Lung (tissue), 12 donors: ENCODE measurements around the gene SH3PXD2B. TPM values are rescaled to one million over a fixed set of nuclear protein-coding genes. Genes with fewer than 3 reads are reported as not detected.

ENCODE experiments used
- ATAC-seq: fragments of 200-7000 bp; cut with Tn5 transposase; one replicate; pipeline ENCODE4 v1.9.1; 2020; ENCODE audit warnings: moderate number of reproducible peaks; ENCODE audit not compliant: insufficient read depth, low FRiP score
- DNase-seq, 3 donors: peaks; one replicate each; pipeline ENCODE4 v3.0.0-alpha.2; 2013 to 2017
- H3K27ac ChIP-seq, 2 donors: one replicate each; pipeline ENCODE4 v1.5.1; 2013; ENCODE audit warnings: mild to moderate bottlenecking in 2 of 2, moderate library complexity in 2 of 2, control low read depth in 1 of 2, inconsistent platforms in 1 of 2, low read depth in 1 of 2, low read length in 1 of 2
- H3K27me3 ChIP-seq, 3 donors: one replicate each; pipeline ENCODE4 v1.5.1; 2013; ENCODE audit warnings: low read length in 2 of 3; ENCODE audit not compliant: control insufficient read depth in 3 of 3, insufficient read depth in 3 of 3
- H3K36me3 ChIP-seq, 4 donors: one replicate each; pipeline ENCODE4 v1.5.1; 2013; ENCODE audit warnings: low read length in 4 of 4, mild to moderate bottlenecking in 1 of 4, moderate library complexity in 1 of 4; ENCODE audit not compliant: control insufficient read depth in 4 of 4, insufficient read depth in 4 of 4
- H3K4me1 ChIP-seq, 5 donors: one replicate each; pipeline ENCODE4 v1.5.1; 2013; ENCODE audit warnings: low read length in 5 of 5, mild to moderate bottlenecking in 2 of 5, moderate library complexity in 1 of 5; ENCODE audit not compliant: control insufficient read depth in 5 of 5, insufficient read depth in 5 of 5
- H3K4me3 ChIP-seq: one replicate; pipeline ENCODE4 v1.5.1; 2013; ENCODE audit warnings: mild to moderate bottlenecking, control low read depth, moderate library complexity
- H3K9ac ChIP-seq, 2 donors: one replicate each; pipeline ENCODE4 v1.5.1; 2013; ENCODE audit warnings: low read length in 2 of 2, control low read depth in 1 of 2; ENCODE audit not compliant: insufficient read depth in 1 of 2
- H3K9me3 ChIP-seq, 4 donors: one replicate each; pipeline ENCODE4 v1.5.1; 2013; ENCODE audit warnings: low read length in 3 of 4, mild to moderate bottlenecking in 1 of 4, moderate library complexity in 1 of 4; ENCODE audit not compliant: control insufficient read depth in 4 of 4, insufficient read depth in 3 of 4
- WGBS, 2 donors: extraction: QIAGEN DNeasy Blood & Tissue Kit; methylation state at CpG; one replicate each; pipeline ENCODE4 v1.1.7; 2013; 5-methylcytosine and 5-hydroxymethylcytosine counted together
- polyA plus RNA-seq, 2 donors: library from polyadenylated mRNA; stranded (reverse); fragments of 200-250 nt; gene quantifications; one replicate each; pipeline ENCODE4 v1.2.1, GENCODE V29; 2013
- total RNA-seq, 2 donors: library from RNA; depleted of rRNA in 1 of 2; stranded (reverse); fragments of >200 nt in 1 of 2; gene quantifications; one replicate each; pipeline ENCODE4 v1.2.1, GENCODE V29; 2014 to 2021
- TF ChIP-seq, protein P1 (sequence below): IDR thresholded peaks from 2 replicates; pipeline ENCODE4 v1.5.1; 2012; ENCODE audit warnings: mild to moderate bottlenecking; ENCODE audit errors: control extremely low read depth, extremely low read depth
- donor health status: control.
- donor health status: control.
- donor health status: Bipolar disorder and iron deficiency.
- donor health status: healthy.
- donor health status: DM: yes; HTN: yes; CAD: no.

SH3PXD2B gene
- total and polyA plus RNA-seq, 4 donors = 8.0 to 56.0 (median 21.4) TPM

DNA sequence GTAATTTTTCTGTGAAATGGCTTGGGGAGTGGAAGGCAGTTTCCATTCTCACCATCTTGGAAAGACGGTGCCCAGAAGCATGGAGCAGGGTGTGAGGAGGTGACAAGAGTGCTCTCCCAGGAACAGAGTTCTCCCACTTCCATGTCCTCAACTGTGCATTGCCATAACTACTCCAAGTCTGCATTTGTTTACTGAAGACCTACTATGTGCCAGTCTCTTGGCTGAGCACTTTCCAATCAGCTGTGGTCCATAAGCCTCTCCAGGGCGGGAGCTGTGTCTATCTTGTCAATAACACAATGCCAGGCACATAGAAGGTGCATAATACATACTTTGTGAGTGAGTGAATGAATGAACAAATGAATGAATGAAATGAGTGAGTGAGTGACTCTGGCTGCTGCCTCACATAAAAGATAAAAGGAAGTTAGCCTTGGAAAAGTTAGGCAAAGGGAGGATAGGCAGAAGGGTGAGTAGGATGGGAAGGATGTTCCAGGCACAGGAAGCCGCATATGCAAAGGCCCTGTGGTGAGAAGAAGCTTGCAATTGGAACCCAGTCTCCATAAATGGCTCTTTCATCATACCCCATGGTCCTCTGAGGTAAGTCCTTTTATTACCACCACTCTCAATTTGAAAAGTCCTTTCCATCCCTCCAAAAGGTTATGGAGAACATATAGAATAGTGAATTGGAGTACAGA, 31.3 kb upstream of the SH3PXD2B start:
- 89 to 90% methylated on average over 3 of the region's 3 CpGs for WGBS, 2 donors
- Histone ChIP-seq H3K27ac (no peak overlapping the region), H3K4me3 (no peak overlapping the region), H3K4me1 (no peaks in the 10 kb centered on the region), H3K36me3 (no peaks in the 10 kb centered on the region), H3K27me3 (no peaks in the 10 kb centered on the region), H3K9me3 (peaks cover 0 to 2% (median 0%) of the 10 kb centered on the region in 4 donors), H3K9ac (no peak overlapping the region)
- TF ChIP-seq, protein P1, sequence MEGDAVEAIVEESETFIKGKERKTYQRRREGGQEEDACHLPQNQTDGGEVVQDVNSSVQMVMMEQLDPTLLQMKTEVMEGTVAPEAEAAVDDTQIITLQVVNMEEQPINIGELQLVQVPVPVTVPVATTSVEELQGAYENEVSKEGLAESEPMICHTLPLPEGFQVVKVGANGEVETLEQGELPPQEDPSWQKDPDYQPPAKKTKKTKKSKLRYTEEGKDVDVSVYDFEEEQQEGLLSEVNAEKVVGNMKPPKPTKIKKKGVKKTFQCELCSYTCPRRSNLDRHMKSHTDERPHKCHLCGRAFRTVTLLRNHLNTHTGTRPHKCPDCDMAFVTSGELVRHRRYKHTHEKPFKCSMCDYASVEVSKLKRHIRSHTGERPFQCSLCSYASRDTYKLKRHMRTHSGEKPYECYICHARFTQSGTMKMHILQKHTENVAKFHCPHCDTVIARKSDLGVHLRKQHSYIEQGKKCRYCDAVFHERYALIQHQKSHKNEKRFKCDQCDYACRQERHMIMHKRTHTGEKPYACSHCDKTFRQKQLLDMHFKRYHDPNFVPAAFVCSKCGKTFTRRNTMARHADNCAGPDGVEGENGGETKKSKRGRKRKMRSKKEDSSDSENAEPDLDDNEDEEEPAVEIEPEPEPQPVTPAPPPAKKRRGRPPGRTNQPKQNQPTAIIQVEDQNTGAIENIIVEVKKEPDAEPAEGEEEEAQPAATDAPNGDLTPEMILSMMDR = no peak
- ATAC-seq = no peak
- no peak for DNase-seq

DNA sequence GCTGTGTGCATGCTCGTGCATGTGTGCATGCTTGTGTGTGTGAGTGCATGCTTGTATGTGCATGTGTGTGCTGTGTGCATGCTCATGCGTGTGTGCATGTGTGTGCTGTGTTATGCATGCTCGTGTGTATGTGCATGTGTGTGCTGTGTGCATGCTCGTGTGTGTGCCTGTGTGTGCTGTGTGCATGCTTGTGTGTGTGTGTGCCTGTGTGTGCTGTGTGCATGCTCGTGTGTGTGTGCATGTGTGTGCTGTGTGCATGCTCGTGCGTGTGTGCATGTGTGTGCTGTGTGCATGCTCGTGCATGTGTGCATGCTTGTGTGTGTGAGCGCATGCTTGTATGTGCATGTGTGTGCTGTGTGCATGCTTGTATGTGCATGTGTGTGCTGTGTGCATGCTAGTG, 30.3 kb upstream of the SH3PXD2B start:
- no peak for DNase-seq
- Histone ChIP-seq H3K4me3 (no peak overlapping the region), H3K27me3 (no peaks in the 10 kb centered on the region), H3K4me1 (no peaks in the 10 kb centered on the region), H3K36me3 (no peaks in the 10 kb centered on the region), H3K27ac (no peak overlapping the region), H3K9me3 (peaks cover 0 to 2% (median 0%) of the 10 kb centered on the region in 4 donors), H3K9ac (no peak overlapping the region)
- WGBS, 2 donors = 88 to 93% methylated on average over 8 to 9 of the region's 9 CpGs
- ATAC-seq = no peak
- TF ChIP-seq, protein P1 = no peak

DNA sequence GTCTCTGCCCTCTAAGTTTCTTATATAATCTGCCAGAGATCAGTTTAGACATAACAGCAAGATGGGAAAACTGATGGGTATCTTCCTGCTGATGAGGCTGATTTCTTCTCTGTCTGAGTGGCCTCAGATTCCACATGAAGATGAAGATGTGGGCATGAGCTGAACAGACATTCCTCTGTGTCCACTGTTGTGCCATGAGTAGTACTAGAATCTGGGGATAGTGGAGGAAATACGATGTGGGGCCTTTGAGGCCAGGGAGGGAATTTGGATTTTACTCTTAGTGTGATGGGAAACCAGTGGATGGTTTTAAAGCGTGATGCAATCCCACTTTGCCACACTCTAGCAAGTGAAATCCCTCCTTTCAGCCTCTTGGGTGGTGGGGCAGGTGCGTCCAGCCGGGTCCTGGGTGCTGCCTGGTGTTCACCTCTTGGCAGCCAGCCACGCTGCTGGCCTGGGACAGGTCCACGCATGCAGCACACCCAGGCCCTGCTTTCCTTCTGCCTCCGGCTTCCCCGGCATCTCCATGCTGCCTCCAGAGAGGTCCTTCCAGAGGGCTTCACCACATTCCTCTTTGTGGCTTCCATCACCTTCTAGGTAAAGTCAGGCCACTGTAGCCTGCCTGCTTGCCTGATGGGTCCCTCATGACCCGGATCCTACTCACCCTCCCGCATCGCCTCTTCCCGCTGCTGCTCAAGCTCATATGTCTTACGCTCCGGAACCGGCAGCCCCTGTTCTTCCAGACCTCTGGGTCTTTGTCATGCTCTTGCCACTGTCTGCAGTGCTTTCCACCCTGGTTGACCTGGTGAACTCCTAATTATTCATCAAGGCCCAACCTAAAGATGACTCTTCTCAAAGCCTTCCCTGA, 28.1 kb upstream of the SH3PXD2B start:
- H3K4me3 ChIP-seq = no peak overlapping the region
- peaks cover 0 to 2% (median 0%) of the 10 kb centered on the region in 4 donors for H3K9me3 ChIP-seq
- H3K27me3 ChIP-seq = no peaks in the 10 kb centered on the region
- no peak overlapping the region for H3K27ac ChIP-seq
- DNase-seq (no peak), ATAC-seq (no peak)
- TF ChIP-seq, protein P1 = no peak
- H3K36me3 ChIP-seq = no peaks in the 10 kb centered on the region
- 84 to 89% methylated on average over 15 of the region's 15 CpGs for WGBS, 2 donors
- no peak overlapping the region for H3K9ac ChIP-seq
- no peaks in the 10 kb centered on the region for H3K4me1 ChIP-seq
